ENCODE results near the gene RAP2A.

GRCh38 chr13:97474349-97474980 is 40.5 kb downstream of the RAP2A start:
- TF ChIP-seq CTCF (IDR thresholded peaks at IDR 0.05) = no peak
- no peak for TF ChIP-seq POLR2A (IDR thresholded peaks at IDR 0.05)
